Type B pancreatic cell (in vitro differentiated cells): ENCODE measurements around the gene CAMK1D. TPM values are rescaled to one million over a fixed set of nuclear protein-coding genes. Genes with fewer than 3 reads are reported as not detected.

Experiments
- DNase-seq: peaks from one replicate; pipeline ENCODE4 v3.0.0; 2021; ENCODE audit warnings: mixed read lengths; ENCODE audit not compliant: unreplicated experiment; ENCODE audit errors: extremely low spot score
- H3K27ac Mint-ChIP-seq: 2 replicates; pipeline ENCODE4 v1.8.0; 2021; ENCODE audit warnings: mild to moderate bottlenecking, mixed read lengths
- H3K27me3 Mint-ChIP-seq: 2 replicates; pipeline ENCODE4 v1.8.0; 2021; ENCODE audit warnings: mixed read lengths
- H3K36me3 Mint-ChIP-seq: 2 replicates; pipeline ENCODE4 v1.8.0; 2021; ENCODE audit warnings: mixed read lengths
- H3K4me1 Mint-ChIP-seq: one replicate; pipeline ENCODE4 v1.8.0; 2021; ENCODE audit warnings: mixed read lengths; ENCODE audit not compliant: unreplicated experiment
- H3K4me3 Mint-ChIP-seq: 2 replicates; pipeline ENCODE4 v1.8.0; 2021; ENCODE audit warnings: mild to moderate bottlenecking, mixed read lengths
- H3K9me3 Mint-ChIP-seq: 2 replicates; pipeline ENCODE4 v1.8.0; 2021; ENCODE audit warnings: mixed read lengths
- total RNA-seq: library from RNA; stranded (reverse); gene quantifications from 2 replicates; pipeline ENCODE4 v1.2.1, GENCODE V29; 2021; ENCODE audit warnings: low replicate concordance
- TF ChIP-seq, protein P1 (sequence below): fragments of 200-600 bp; sonication (generic); conservative IDR thresholded peaks from 2 replicates; pipeline ENCODE4 v1.5.0; 2021; ENCODE audit warnings: antibody characterized with exemption, mild to moderate bottlenecking

Gene CAMK1D
- total RNA-seq, 1 donor from 2014 or later, result 12.2 TPM

DNA sequence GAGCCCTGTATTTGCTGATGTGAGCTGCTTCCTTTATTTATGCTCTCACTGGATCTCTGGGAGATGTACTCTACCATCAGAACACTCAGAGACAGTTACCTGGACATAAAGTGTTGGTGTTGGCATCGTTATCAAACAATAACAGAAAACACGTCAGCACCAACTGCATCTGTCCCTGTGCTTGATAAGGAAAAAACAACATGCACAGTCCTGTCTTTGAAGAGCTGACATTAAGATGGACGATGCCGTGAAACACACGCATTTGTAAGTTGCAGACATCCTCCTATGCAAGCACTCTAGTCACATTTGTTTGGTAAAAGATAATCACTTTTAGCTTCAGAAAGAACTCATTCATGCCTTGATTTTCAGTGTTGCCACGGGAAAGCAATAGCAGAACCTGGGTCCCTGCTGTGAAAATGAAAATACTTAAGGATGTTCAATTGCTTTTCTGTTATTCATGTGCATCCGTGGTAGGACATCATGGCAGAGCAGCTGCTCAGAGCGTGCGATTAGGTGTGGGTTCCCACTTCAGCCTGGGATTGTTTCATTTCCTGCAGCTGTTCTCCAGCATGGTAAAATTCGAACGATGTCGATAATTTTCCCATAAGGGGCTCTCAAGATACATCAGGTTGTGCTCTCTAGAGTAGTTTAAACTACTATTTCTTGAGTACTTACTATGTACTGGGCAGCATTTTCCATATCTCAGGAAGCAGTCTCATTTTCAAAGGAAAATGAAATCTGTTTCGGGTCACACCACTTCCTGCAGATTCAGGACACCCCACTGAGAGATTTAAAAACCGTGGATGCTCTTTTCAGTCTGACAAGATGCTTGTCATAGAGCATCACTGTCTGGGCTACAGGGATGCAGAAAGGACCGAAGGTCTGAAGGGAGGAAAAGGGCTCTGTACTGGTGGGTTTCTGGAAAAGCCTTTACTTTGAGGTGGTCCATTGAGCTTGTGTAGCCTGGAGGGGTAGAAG lies 248.7 kb downstream of the CAMK1D start:
- H3K9me3 Mint-ChIP-seq, result peaks cover 13% of the 10 kb centered on the region
- H3K27me3 Mint-ChIP-seq, result no peaks in the 10 kb centered on the region
- H3K4me1 Mint-ChIP-seq, result peaks cover 6% of the 10 kb centered on the region
- H3K4me3 Mint-ChIP-seq, result peak overlapping the region; percentile 20
- DNase-seq, result no peak
- H3K36me3 Mint-ChIP-seq, result peaks cover 10% of the 10 kb centered on the region
- H3K27ac Mint-ChIP-seq, result no peak overlapping the region
- TF ChIP-seq, protein P1, sequence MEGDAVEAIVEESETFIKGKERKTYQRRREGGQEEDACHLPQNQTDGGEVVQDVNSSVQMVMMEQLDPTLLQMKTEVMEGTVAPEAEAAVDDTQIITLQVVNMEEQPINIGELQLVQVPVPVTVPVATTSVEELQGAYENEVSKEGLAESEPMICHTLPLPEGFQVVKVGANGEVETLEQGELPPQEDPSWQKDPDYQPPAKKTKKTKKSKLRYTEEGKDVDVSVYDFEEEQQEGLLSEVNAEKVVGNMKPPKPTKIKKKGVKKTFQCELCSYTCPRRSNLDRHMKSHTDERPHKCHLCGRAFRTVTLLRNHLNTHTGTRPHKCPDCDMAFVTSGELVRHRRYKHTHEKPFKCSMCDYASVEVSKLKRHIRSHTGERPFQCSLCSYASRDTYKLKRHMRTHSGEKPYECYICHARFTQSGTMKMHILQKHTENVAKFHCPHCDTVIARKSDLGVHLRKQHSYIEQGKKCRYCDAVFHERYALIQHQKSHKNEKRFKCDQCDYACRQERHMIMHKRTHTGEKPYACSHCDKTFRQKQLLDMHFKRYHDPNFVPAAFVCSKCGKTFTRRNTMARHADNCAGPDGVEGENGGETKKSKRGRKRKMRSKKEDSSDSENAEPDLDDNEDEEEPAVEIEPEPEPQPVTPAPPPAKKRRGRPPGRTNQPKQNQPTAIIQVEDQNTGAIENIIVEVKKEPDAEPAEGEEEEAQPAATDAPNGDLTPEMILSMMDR, result no peak

DNA sequence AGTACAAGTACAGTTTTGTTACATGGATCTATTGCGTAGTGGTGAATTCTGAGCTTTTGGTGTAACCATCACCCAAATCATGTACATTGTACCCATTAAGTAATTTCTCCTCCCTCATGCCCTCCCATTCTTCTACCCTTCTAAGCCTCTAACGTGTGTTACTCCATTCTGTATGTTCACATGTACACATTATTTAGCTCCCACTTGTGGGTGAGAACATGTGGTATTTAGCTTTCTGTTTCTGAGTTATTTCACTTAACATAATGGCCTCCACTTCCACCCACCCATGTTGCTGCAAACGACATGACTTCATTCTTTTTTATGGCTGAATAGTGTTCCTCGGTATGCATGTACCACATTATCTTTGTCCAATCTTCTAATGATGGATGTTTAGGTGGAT lies 251.3 kb downstream of the CAMK1D start:
- no peak for DNase-seq
- TF ChIP-seq, protein P1, result no peak
- Mint-ChIP-seq H3K4me3 (no peak overlapping the region), H3K36me3 (peaks cover 6% of the 10 kb centered on the region), H3K27ac (no peak overlapping the region), H3K4me1 (peaks cover 14% of the 10 kb centered on the region), H3K27me3 (no peaks in the 10 kb centered on the region), H3K9me3 (peaks cover 13% of the 10 kb centered on the region)

DNA sequence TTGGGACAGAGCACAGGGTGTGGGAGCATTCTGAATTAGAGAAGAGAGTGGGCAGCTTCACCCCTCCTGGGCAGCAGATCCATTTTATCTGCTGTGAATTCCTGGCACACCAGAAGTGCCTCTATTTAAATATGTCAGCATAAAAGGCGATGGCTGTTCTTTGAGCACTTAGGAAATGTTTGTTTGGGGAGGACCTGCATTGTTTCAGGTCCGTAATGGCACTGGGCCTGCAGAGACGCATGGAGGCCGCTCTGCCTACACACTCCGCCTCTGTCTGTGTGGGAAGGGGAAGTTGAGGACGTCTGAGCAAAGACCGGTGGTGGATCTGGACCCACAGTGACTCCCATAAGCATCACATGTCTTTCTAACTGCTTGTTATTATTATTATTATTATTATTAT lies 253.2 kb downstream of the CAMK1D start:
- Mint-ChIP-seq H3K36me3 (peaks cover 6% of the 10 kb centered on the region), H3K9me3 (peaks cover 13% of the 10 kb centered on the region), H3K27ac (no peak overlapping the region), H3K4me3 (no peak overlapping the region), H3K27me3 (no peaks in the 10 kb centered on the region), H3K4me1 (peaks cover 17% of the 10 kb centered on the region)
- TF ChIP-seq, protein P1, result no peak
- DNase-seq, result no peak

DNA sequence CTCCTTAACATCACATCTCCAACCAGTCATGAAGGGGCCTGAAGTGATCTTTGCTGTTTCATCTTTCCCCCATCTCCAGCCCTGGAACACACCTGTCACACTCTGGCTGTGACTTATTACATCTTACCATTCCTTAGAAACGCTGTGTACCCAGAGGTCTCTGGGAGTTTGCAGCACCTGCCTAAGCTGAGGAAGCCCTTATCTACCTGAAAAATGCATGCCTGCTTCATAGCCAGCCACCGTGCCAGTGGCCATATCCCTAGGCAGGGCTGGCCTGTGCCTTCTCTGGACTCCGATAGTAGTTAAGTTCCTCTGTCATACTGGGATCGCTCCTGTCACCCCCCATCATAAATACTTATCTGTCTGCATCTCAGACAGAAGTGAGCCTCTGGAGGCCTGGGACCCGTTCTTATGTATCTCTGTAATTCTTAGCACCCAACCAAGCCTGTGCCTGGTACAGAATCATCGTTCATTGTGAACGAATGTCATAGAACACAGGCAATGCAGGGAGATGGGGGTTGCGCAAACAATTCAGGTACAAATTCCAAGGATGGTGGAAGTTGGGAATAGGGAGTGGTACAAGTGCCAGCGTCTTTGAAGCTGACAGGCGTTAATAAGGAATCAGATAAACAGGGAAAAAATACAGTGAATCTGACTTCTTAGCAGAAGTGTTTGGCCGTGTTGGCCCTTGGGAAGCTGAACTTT lies 254.6 kb downstream of the CAMK1D start:
- H3K4me3 Mint-ChIP-seq, result peak overlapping the region; percentile 15

More for the DNA sequence above, 254.6 kb downstream of the CAMK1D start:
- Mint-ChIP-seq H3K9me3 (peaks cover 11% of the 10 kb centered on the region), H3K27me3 (no peaks in the 10 kb centered on the region), H3K4me1 (peaks cover 11% of the 10 kb centered on the region), H3K27ac (peak overlapping the region; percentile 54), H3K36me3 (peaks cover 1% of the 10 kb centered on the region)
- no peak for DNase-seq
- TF ChIP-seq, protein P1, result no peak
